ENCODE results near the gene HSPB7.

GRCh38 chr1:16031551-16031950, 13.7 kb upstream of the HSPB7 start:
- TF ChIP-seq CTCF (IDR thresholded peaks at IDR 0.05) (no peak), POLR2A (IDR thresholded peaks at IDR 0.05) (no peak)
